NCI-H1417 (cell line): Measurements from ENCODE around the gene CEACAM19.
"Not testable (repeated sequence)": the region's sequence is repeated elsewhere in the genome, so short reads cannot be mapped to it uniquely, and the experiment has no call there.

Experiments used
- DNase-seq, 3 experiments: peaks; one replicate each; lab custom pipeline; 2025; lab: John Stamatoyannopoulos, UW

CEACAM19 gene

GRCh38 chr19:44675521-44675920 lies 4.2 kb downstream of the CEACAM19 start:
- no peak for DNase-seq

GRCh38 chr19:44677019-44677811 lies 5.9 kb downstream of the CEACAM19 start:
- DNase-seq: no peak

- DNase-seq: no peak
Observed at GRCh38 chr19:44680536-44680935, 9.3 kb downstream of the CEACAM19 start.

- DNase-seq: no peak
Observed at GRCh38 chr19:44681992-44682790, 10.9 kb downstream of the CEACAM19 start.

GRCh38 chr19:44682807-44683206 lies 11.5 kb downstream of the CEACAM19 start:
- DNase-seq: no peak

- no peak for DNase-seq
Observed at GRCh38 chr19:44683434-44684210, 12.3 kb downstream of the CEACAM19 start.

GRCh38 chr19:44684396-44684795 lies 13.1 kb downstream of the CEACAM19 start:
- DNase-seq: not testable (repeated sequence)

- DNase-seq: no peak
Observed at GRCh38 chr19:44684892-44685863, 13.9 kb downstream of the CEACAM19 start.

- no peak for DNase-seq
Observed at GRCh38 chr19:44685877-44686276, 14.6 kb downstream of the CEACAM19 start.

GRCh38 chr19:44686896-44687295 lies 15.6 kb downstream of the CEACAM19 start:
- DNase-seq: no peak

- no peak for DNase-seq
Observed at GRCh38 chr19:44687888-44688287, 16.6 kb downstream of the CEACAM19 start.

- peak in 2 of 3 experiments; percentile 35 to 70 for DNase-seq
Observed at GRCh38 chr19:44689290-44690130, 18.2 kb downstream of the CEACAM19 start.

GRCh38 chr19:44690131-44690440 lies 18.8 kb downstream of the CEACAM19 start:
- no peak for DNase-seq

- DNase-seq: no peak
Observed at GRCh38 chr19:44692379-44692721, 21.1 kb downstream of the CEACAM19 start.

- DNase-seq: no peak
Observed at GRCh38 chr19:44694184-44694579, 22.9 kb downstream of the CEACAM19 start.

- peak in 2 of 3 experiments; percentile 52 to 66 for DNase-seq
Observed at GRCh38 chr19:44696939-44697669, 25.8 kb downstream of the CEACAM19 start.

- no peak for DNase-seq
Observed at GRCh38 chr19:44697670-44698034, 26.4 kb downstream of the CEACAM19 start.

- DNase-seq: no peak
Observed at GRCh38 chr19:44698492-44699201, 27.4 kb downstream of the CEACAM19 start, which contains the start of gene CEACAM16. TSS of gene CEACAM16 (plus strand) at chr19:44699151. CDS start at chr19:44701457, 2,306 bp downstream.

GRCh38 chr19:44700547-44700946 lies 29.3 kb downstream of the CEACAM19 start:
- DNase-seq: no peak
